HepG2 (cell line): ENCODE results near the gene C1QTNF12. TPM values are rescaled to one million over a fixed set of nuclear protein-coding genes. Genes with fewer than 3 reads are reported as not detected.

Source experiments
- CHCHD3 ChIP-seq: sonication (generic); formaldehyde crosslinking; IDR thresholded peaks from 2 replicates; pipeline ENCODE4 v1.8.0; 2022; ENCODE audit warnings: mild to moderate bottlenecking, missing genetic modification reagents, moderate library complexity
- FOSL2 ChIP-seq: sonication (generic); formaldehyde crosslinking; IDR thresholded peaks from 2 replicates; pipeline ENCODE4 v1.4.0; 2020; ENCODE audit warnings: missing genetic modification reagents
- FOXO1 ChIP-seq: sonication (generic); formaldehyde crosslinking; IDR thresholded peaks from 2 replicates; pipeline ENCODE4 v1.4.0; 2020; ENCODE audit warnings: missing genetic modification reagents
- HNRNPL ChIP-seq: fragments of 200-400 bp; formaldehyde crosslinking; IDR thresholded peaks from 2 replicates; pipeline ENCODE4 v1.6.1; 2017; ENCODE audit warnings: mild to moderate bottlenecking, low read depth, low read length
- NR2F2 ChIP-seq: IDR thresholded peaks from 2 replicates; pipeline ENCODE4 v1.6.1; 2012; ENCODE audit warnings: low read depth, inconsistent platforms, borderline replicate concordance
- RAD21 ChIP-seq: fragments of 450-650 bp; formaldehyde crosslinking; IDR thresholded peaks from 2 replicates; pipeline ENCODE4 v1.5.0; 2020; ENCODE audit warnings: mild to moderate bottlenecking
- RAD51 ChIP-seq: fragments of 450-650 bp; IDR thresholded peaks from 2 replicates; pipeline ENCODE4 v1.6.1; 2016; ENCODE audit warnings: borderline replicate concordance
- SAP130 ChIP-seq: IDR thresholded peaks from 2 replicates; pipeline ENCODE4 v1.6.1; 2016; ENCODE audit warnings: low read depth
- ZFX ChIP-seq: sonication (generic); formaldehyde crosslinking; IDR thresholded peaks from 2 replicates; pipeline ENCODE4 v1.4.0; 2020; ENCODE audit warnings: mild to moderate bottlenecking, low read depth, missing genetic modification reagents, moderate library complexity
- ZNF143 ChIP-seq: sonication (generic); formaldehyde crosslinking; IDR thresholded peaks from 2 replicates; pipeline ENCODE4 v1.4.0; 2020; ENCODE audit warnings: missing genetic modification reagents
- ZNF333 ChIP-seq: sonication (generic); formaldehyde crosslinking; IDR thresholded peaks from 2 replicates; pipeline ENCODE4 v1.4.0; 2020; ENCODE audit warnings: mild to moderate bottlenecking, missing genetic modification reagents, borderline replicate concordance
- ZNF496 ChIP-seq: sonication (generic); formaldehyde crosslinking; IDR thresholded peaks from 2 replicates; pipeline ENCODE4 v1.8.1; 2023; ENCODE audit warnings: mild to moderate bottlenecking, moderate library complexity, missing genetic modification reagents; ENCODE audit not compliant: insufficient replicate concordance
- ZNF75D ChIP-seq: sonication (generic); formaldehyde crosslinking; IDR thresholded peaks from 2 replicates; pipeline ENCODE4 v1.8.1; 2023; ENCODE audit warnings: missing genetic modification reagents, mild to moderate bottlenecking, borderline replicate concordance
- polyA plus RNA-seq, 8 experiments: library from polyadenylated mRNA; depleted of rRNA in 3 of 8; stranded (reverse) in 7 of 8; unstranded in 1 of 8; fragments of >200 nt; fragmentation: Illumina TruSeq in 4 of 8; extraction: Trizol in 4 of 8; gene quantifications; 2 replicates each; pipeline versions ENCODE4 v1.2.1 to v1.2.3, GENCODE V29; 2011 to 2016; ENCODE audit warnings: low read depth in 4 of 8, missing spikeins in 1 of 8, mixed read lengths in 1 of 8; ENCODE audit not compliant: insufficient read depth in 1 of 8
- total RNA-seq, 5 experiments: library from RNA; depleted of rRNA; stranded (reverse); fragments of >200 nt; fragmentation: Illumina TruSeq; extraction: Trizol; gene quantifications; 2 replicates each; pipeline ENCODE4 v1.2.3, GENCODE V29; 2016; ENCODE audit warnings: low read depth in 1 of 5
- TF ChIP-seq, protein P1 (sequence below): sonication (generic); formaldehyde crosslinking; IDR thresholded peaks from 2 replicates; pipeline ENCODE4 v1.4.0; 2020; ENCODE audit warnings: mild to moderate bottlenecking, missing genetic modification reagents
- TF ChIP-seq, protein P2 (sequence below): sonication (generic); formaldehyde crosslinking; IDR thresholded peaks from 2 replicates; pipeline ENCODE4 v1.4.0; 2020; ENCODE audit warnings: mild to moderate bottlenecking, missing genetic modification reagents
- TF ChIP-seq, protein P3 (sequence below): sonication (generic); formaldehyde crosslinking; IDR thresholded peaks from 2 replicates; pipeline ENCODE4 v1.5.0; 2020; ENCODE audit warnings: mild to moderate bottlenecking, missing genetic modification reagents, moderate library complexity

C1QTNF12 gene
- total and polyA plus RNA-seq, 2 of the 13 experiments (the other 11 are each of a cell fraction or from before 2014, with no cell fraction given), result 0.18 to 0.64 TPM

DNA sequence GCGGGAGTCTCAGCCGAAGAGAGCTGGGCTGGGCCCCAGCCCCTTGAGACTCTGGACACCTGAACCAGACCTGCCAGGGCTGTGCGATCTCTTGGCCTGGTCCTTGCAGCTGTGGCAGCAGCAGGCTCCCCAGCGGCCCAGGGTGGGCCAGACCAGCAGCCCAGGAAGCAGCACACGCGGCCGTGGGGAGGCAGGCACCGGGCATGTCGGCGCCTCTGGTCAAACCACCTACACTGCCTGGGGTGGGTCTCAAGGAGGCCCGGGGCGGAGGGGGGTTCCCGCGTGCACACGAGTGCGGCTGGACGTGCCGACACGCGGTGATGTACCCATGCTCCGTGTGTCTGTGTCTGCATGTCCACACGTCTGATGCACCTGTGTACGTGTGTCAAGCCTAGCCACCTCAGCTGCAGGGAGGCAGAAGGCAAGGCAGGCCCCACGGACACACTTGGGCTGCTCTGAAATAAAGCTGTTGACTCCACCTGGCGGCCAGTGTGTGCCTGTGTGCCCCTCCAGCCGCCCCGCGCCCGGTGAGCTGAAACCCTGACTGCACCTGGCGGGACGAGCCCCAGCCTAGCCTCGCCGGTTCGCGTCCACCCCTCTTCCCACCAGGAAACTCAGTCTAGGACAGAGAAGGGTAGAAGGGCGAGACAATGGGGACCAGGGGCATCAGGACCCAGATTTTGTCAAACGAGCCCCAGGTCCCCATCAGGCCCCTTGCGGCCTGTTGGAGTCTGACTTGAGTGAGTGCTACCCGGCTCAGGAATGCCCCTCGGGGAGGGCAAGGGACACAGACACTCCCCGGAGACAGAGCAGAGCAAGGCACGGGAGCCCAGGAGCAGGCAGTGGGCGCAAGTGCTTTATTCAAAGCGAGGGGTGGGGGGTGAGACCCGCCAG is 45.3 kb upstream of the C1QTNF12 start (continued):
- no peak for TF ChIP-seq NR2F2
- peak; percentile 10; the same call in 1 of the 2 replicates for TF ChIP-seq FOXO1 (CRISPR knock-in tag)
- no peak for TF ChIP-seq RAD51
- TF ChIP-seq ZNF143 (CRISPR knock-in tag), result no peak
- peak; percentile 79; the same call in 1 of the 2 replicates for TF ChIP-seq RAD21
- TF ChIP-seq ZNF333 (CRISPR knock-in tag), result no peak
- TF ChIP-seq, protein P1, sequence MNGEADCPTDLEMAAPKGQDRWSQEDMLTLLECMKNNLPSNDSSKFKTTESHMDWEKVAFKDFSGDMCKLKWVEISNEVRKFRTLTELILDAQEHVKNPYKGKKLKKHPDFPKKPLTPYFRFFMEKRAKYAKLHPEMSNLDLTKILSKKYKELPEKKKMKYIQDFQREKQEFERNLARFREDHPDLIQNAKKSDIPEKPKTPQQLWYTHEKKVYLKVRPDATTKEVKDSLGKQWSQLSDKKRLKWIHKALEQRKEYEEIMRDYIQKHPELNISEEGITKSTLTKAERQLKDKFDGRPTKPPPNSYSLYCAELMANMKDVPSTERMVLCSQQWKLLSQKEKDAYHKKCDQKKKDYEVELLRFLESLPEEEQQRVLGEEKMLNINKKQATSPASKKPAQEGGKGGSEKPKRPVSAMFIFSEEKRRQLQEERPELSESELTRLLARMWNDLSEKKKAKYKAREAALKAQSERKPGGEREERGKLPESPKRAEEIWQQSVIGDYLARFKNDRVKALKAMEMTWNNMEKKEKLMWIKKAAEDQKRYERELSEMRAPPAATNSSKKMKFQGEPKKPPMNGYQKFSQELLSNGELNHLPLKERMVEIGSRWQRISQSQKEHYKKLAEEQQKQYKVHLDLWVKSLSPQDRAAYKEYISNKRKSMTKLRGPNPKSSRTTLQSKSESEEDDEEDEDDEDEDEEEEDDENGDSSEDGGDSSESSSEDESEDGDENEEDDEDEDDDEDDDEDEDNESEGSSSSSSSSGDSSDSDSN (CRISPR knock-in tag), result peak; percentile 58
- 0 out of 2 replicates have a peak, but pooled peaks have one; percentile 16 for TF ChIP-seq SAP130 (CRISPR knock-in tag)
- TF ChIP-seq, protein P2, sequence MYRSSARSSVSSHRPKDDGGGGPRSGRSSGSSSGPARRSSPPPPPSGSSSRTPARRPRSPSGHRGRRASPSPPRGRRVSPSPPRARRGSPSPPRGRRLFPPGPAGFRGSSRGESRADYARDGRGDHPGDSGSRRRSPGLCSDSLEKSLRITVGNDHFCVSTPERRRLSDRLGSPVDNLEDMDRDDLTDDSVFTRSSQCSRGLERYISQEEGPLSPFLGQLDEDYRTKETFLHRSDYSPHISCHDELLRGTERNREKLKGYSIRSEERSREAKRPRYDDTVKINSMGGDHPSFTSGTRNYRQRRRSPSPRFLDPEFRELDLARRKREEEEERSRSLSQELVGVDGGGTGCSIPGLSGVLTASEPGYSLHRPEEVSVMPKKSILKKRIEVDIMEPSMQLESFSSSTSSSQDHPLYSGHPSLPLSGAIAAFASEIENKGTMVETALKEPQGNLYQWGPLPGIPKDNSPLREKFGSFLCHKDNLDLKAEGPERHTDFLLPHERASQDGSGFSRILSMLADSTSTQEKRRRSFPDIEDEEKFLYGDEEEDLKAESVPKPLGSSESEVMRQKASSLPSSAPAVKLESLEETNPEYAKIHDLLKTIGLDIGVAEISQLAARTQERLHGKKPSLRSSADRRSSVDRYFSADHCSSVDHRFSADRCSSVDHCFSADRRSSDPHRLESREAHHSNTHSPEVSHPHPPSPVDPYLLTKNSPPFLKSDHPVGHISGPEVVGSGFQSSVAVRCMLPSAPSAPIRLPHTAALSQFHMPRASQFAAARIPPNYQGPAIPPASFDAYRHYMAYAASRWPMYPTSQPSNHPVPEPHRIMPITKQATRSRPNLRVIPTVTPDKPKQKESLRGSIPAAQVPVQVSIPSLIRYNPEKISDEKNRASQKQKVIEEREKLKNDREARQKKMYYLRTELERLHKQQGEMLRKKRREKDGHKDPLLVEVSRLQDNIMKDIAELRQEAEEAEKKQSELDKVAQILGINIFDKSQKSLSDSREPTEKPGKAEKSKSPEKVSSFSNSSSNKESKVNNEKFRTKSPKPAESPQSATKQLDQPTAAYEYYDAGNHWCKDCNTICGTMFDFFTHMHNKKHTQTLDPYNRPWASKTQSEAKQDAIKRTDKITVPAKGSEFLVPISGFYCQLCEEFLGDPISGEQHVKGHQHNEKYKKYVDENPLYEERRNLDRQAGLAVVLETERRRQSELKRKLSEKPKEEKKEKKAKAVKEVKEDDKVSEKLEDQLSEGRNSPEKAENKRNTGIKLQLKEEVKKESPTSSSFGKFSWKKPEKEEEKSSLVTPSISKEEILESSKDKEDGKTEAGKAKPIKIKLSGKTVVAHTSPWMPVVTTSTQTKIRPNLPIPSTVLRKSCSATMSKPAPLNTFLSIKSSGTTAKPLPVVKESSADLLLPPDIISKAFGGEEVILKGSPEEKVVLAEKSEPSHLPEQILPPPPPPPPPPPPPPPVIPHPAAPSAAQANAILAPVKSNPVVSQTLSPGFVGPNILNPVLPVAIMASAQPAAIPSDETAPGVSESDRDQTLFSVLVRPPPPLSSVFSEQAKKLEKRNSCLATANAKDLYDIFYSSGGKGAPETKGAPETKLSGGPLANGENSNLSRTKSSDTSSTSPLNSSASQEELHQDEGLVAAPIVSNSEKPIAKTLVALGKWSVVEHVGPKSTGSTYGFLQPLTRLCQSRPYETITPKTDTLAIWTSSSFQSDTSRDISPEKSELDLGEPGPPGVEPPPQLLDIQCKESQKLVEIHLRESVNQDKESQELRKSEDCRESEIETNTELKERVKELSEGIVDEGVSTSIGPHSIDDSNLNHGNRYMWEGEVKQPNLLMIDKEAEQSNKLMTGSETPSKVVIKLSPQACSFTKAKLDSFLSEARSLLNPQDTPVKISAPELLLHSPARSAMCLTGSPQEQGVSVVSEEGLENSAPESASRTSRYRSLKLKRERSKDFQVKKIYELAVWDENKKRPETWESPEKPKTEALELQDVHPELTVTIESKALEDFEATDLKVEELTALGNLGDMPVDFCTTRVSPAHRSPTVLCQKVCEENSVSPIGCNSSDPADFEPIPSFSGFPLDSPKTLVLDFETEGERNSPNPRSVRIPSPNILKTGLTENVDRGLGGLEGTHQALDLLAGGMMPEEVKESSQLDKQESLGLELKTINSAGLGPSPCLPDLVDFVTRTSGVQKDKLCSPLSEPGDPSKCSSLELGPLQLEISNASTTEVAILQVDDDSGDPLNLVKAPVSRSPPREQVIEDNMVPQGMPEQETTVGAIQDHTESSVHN (CRISPR knock-in tag), result no peak
- peak; percentile 15; the same call in 1 of the 2 replicates for TF ChIP-seq FOSL2 (CRISPR knock-in tag)
- TF ChIP-seq ZNF75D (CRISPR knock-in tag), result no peak
- TF ChIP-seq, protein P3, sequence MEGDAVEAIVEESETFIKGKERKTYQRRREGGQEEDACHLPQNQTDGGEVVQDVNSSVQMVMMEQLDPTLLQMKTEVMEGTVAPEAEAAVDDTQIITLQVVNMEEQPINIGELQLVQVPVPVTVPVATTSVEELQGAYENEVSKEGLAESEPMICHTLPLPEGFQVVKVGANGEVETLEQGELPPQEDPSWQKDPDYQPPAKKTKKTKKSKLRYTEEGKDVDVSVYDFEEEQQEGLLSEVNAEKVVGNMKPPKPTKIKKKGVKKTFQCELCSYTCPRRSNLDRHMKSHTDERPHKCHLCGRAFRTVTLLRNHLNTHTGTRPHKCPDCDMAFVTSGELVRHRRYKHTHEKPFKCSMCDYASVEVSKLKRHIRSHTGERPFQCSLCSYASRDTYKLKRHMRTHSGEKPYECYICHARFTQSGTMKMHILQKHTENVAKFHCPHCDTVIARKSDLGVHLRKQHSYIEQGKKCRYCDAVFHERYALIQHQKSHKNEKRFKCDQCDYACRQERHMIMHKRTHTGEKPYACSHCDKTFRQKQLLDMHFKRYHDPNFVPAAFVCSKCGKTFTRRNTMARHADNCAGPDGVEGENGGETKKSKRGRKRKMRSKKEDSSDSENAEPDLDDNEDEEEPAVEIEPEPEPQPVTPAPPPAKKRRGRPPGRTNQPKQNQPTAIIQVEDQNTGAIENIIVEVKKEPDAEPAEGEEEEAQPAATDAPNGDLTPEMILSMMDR, result peak; percentile 96
- 0 out of 2 replicates have a peak, but pooled peaks have one; percentile 29 for TF ChIP-seq CHCHD3 (CRISPR knock-in tag)
- TF ChIP-seq ZNF496 (CRISPR knock-in tag), result no peak
- TF ChIP-seq ZFX, result peak; percentile 41; the same call in 1 of the 2 replicates
- TF ChIP-seq HNRNPL, result 0 out of 2 replicates have a peak, but pooled peaks have one; percentile 36
